ENCODE results near the gene LRRFIP1.

GRCh38 chr2:237616373-237616733, 11.0 kb upstream of the LRRFIP1 start:
- no peak for TF ChIP-seq CTCF (IDR thresholded peaks at IDR 0.05)
- TF ChIP-seq EZH2 (IDR thresholded peaks at IDR 0.05; ENCODE audit: borderline replicate concordance, insufficient read depth, low read depth, low read length, poor library complexity, severe bottlenecking), result no peak
